B cell (primary cell): ENCODE measurements around the gene DZANK1.

ENCODE experiments used
- CTCF ChIP-seq: fragments of 200-600 bp; IDR thresholded peaks from one replicate; pipeline ENCODE4 v1.8.0; 2022; ENCODE audit warnings: antibody characterized with exemption, mild to moderate bottlenecking
- EZH2 ChIP-seq: IDR thresholded peaks from 2 replicates; pipeline ENCODE4 v1.6.1; 2012; ENCODE audit warnings: borderline replicate concordance, low read depth, mild to moderate bottlenecking, moderate library complexity, low read length; ENCODE audit not compliant: insufficient read depth, poor library complexity, severe bottlenecking

- no peak for TF ChIP-seq CTCF
- no peak for TF ChIP-seq EZH2
Measured at GRCh38 chr20:18405826-18406225, 61.0 kb downstream of the DZANK1 start.
